A673 (cell line): Measurements from ENCODE around the gene PCCB.

Source experiments
- EZH2 ChIP-seq: fragments of 200-600 bp; sonication (generic); IDR thresholded peaks from 2 replicates; pipeline ENCODE4 v1.6.1; 2017; ENCODE audit warnings: borderline replicate concordance, low read depth, mild to moderate bottlenecking, mixed read lengths, antibody characterized with exemption, low read length; ENCODE audit not compliant: poor library complexity, severe bottlenecking
- TF ChIP-seq, protein P1 (sequence below): fragments of 300-800, 200-600 bp; sonication (generic); conservative IDR thresholded peaks from 2 replicates; pipeline ENCODE4 v1.5.1; 2017; ENCODE audit warnings: low read depth, mild to moderate bottlenecking, antibody characterized with exemption, low read length, moderate library complexity, mixed read lengths

DNA sequence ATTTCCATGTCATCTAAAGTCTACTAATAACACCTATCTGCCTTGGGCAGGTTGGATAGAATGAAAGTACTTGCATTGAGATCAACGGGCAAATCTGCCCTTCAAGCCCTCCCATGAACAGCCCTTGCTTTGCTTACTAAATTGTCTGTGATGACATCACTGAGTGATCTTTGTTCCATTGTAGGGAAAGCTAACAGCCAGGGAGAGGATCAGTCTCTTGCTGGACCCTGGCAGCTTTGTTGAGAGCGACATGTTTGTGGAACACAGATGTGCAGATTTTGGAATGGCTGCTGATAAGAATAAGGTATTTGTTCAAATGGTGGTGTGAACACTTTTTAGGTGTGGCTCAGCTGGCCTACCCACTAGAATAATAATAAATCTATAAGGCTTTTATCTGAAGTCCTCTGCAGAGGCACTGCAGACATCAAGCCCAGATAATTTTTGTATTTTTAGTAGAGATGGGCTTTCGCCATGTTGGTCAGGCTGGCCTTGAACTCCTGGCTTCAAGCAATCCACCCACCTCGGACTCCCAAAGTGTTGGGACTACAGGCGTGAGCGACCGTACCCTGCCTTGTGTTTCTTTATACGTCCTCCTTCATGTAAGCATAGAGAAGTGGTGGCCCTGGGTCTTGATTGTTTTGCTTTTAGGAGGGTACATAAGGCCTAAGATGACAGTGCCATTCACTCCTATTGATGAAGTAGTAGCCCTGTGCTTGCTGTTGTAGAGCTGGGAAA is 5.7 kb downstream of the PCCB start:
- TF ChIP-seq, protein P1, sequence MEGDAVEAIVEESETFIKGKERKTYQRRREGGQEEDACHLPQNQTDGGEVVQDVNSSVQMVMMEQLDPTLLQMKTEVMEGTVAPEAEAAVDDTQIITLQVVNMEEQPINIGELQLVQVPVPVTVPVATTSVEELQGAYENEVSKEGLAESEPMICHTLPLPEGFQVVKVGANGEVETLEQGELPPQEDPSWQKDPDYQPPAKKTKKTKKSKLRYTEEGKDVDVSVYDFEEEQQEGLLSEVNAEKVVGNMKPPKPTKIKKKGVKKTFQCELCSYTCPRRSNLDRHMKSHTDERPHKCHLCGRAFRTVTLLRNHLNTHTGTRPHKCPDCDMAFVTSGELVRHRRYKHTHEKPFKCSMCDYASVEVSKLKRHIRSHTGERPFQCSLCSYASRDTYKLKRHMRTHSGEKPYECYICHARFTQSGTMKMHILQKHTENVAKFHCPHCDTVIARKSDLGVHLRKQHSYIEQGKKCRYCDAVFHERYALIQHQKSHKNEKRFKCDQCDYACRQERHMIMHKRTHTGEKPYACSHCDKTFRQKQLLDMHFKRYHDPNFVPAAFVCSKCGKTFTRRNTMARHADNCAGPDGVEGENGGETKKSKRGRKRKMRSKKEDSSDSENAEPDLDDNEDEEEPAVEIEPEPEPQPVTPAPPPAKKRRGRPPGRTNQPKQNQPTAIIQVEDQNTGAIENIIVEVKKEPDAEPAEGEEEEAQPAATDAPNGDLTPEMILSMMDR, result no peak
- TF ChIP-seq EZH2, result no peak
